GM12891 (cell line): ENCODE results near the gene UBALD2.

Experiments used
- POLR2A ChIP-seq: IDR thresholded peaks from 2 replicates; pipeline ENCODE4 v1.6.1; 2011; ENCODE audit warnings: low read depth, low read length, control low read depth
- TAF1 ChIP-seq: IDR thresholded peaks from 2 replicates; pipeline ENCODE4 v1.6.1; 2011; ENCODE audit warnings: low read depth, low read length, control low read depth

- TF ChIP-seq POLR2A (no peak), TAF1 (no peak)
Observed at GRCh38 chr17:76280650-76281049, 15.5 kb downstream of the UBALD2 start.
